HG02623 (cell line): ENCODE results near the gene CCDC90B.
"Not testable (repeated sequence)": the region's sequence is repeated elsewhere in the genome, so short reads cannot be mapped to it uniquely, and the experiment has no call there.

Source experiments
- ATAC-seq: cut with Tn5 transposase; IDR thresholded peaks from one replicate; pipeline ENCODE4 v1.9.1; 2021; ENCODE audit warnings: moderate library complexity; ENCODE audit not compliant: unreplicated experiment

Gene CCDC90B

GRCh38 chr11:83285771-83286528 is at the start of gene CCDC90B:
TSS of gene CCDC90B (minus strand) at chr11:83286367. CDS start at chr11:83285972, 395 bp downstream.
- peak; percentile 84 for ATAC-seq

- ATAC-seq = no peak
Measured at GRCh38 chr11:83335446-83336070, 49.4 kb upstream of the CCDC90B start.

GRCh38 chr11:83330303-83330702 is 44.1 kb upstream of the CCDC90B start:
- no peak for ATAC-seq

- ATAC-seq = no peak
Measured at GRCh38 chr11:83326326-83326725, 40.2 kb upstream of the CCDC90B start.

GRCh38 chr11:83319346-83319745 is 33.2 kb upstream of the CCDC90B start:
- ATAC-seq = no peak

GRCh38 chr11:83318931-83319330 is 32.8 kb upstream of the CCDC90B start:
- ATAC-seq = no peak

GRCh38 chr11:83317757-83318690 is 31.9 kb upstream of the CCDC90B start:
- ATAC-seq = no peak

- not testable (repeated sequence) for ATAC-seq
Measured at GRCh38 chr11:83316897-83317268, 30.7 kb upstream of the CCDC90B start.

- not testable (repeated sequence) for ATAC-seq
Measured at GRCh38 chr11:83316143-83316896, 30.2 kb upstream of the CCDC90B start.

- no peak for ATAC-seq
Measured at GRCh38 chr11:83312430-83312829, 26.3 kb upstream of the CCDC90B start.

GRCh38 chr11:83311701-83312100 is 25.5 kb upstream of the CCDC90B start:
- ATAC-seq = no peak

- no peak for ATAC-seq
Measured at GRCh38 chr11:83310718-83311117, 24.6 kb upstream of the CCDC90B start.

- ATAC-seq = not testable (repeated sequence)
Measured at GRCh38 chr11:83308536-83308935, 22.4 kb upstream of the CCDC90B start.

- ATAC-seq = no peak
Measured at GRCh38 chr11:83306200-83307080, 20.3 kb upstream of the CCDC90B start.

GRCh38 chr11:83303316-83303715 is 17.1 kb upstream of the CCDC90B start:
- no peak for ATAC-seq

- no peak for ATAC-seq
Measured at GRCh38 chr11:83302151-83302550, 16.0 kb upstream of the CCDC90B start.

GRCh38 chr11:83299681-83300080 is 13.5 kb upstream of the CCDC90B start:
- ATAC-seq = no peak

- no peak for ATAC-seq
Measured at GRCh38 chr11:83294208-83294607, 8.0 kb upstream of the CCDC90B start.

GRCh38 chr11:83293457-83293774 is 7.2 kb upstream of the CCDC90B start:
- no peak for ATAC-seq
